Heart left ventricle (tissue), 13 donors: ENCODE results near the gene MRE11.

Experiments
- CTCF ChIP-seq, 12 donors: fragments of 200-600 bp; sonication (generic) in 4 of 12; IDR thresholded peaks; one replicate each; pipeline versions ENCODE4 v1.5.0 to v1.8.0; 2018 to 2022; ENCODE audit warnings: antibody characterized with exemption in 12 of 12, mild to moderate bottlenecking in 5 of 12
- POLR2A ChIP-seq, 2 donors: fragments of 450-650 bp; IDR thresholded peaks; one replicate each; pipeline ENCODE4 v1.6.1; 2017; ENCODE audit warnings: antibody characterized with exemption in 2 of 2, mild to moderate bottlenecking in 2 of 2, moderate library complexity in 2 of 2
- donor health status: ischemic (EF 13 %, LVEDD 7.1; RV severe dilation, severe dysfunction).
- donor health status: DM: no; HTN: yes; CAD: no.
- donor health status: DM: no; HTN: no; CAD: no.
- donor health status: ischemic (EF 25% LVEDD 6.9; RV normal size, moderate dysfunction).
- donor health status: ischemic (EF 25% LVEDD 5.7; RV mildly dilated, moderate dysfunction).
- donor health status: ischemic (EF 35%, LVEDD 5.7; RV mildly dilated, moderate dysfunction).
- donor health status: nonischemic (EF 11% LVEDD 7.7; RV severe dilation, severe dysfunction).
- donor health status: DM: yes; HTN: yes; CAD: no.
- donor health status: PGD.
- donor health status: ischemic (EF 29% LVEDD 5.4; RV normal size, mild dysfunction).
- donor health status: nonischemic (EF 23%, LVEDD 6.1; RV moderate dilation, normal function).

GRCh38 chr11:94516725-94517124 lies 23.1 kb upstream of the MRE11 start:
- no peak for TF ChIP-seq POLR2A (IDR thresholded peaks at IDR 0.05)
- TF ChIP-seq CTCF (IDR thresholded peaks at IDR 0.05): no peak
